Measurements from ENCODE around the gene SNRPA1. TPM values are rescaled to one million over a fixed set of nuclear protein-coding genes. Genes with fewer than 3 reads are reported as not detected.

Gene SNRPA1
- total and polyA plus RNA-seq, 3 donors from 2014 or later = 91.0 to 121 (median 91.1) TPM

DNA sequence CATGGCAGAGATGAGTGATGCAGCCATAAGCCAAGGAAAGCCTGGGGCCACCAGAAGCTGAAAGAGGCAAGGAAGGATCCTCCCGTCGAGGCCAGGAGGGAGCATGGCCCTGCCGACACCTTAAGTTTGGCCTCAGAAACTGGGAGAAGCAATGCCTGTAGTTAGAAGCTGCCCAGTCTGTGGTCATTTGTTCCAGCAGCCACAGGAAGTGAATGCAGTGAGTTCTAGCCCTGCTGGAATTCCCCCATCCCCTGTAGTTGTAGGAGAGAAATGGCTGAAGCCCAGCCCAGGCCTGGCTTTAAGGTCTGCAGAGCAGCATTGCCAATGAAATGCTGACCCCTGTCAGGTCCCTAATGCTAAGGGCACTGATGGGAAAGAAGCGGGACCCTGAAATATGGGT is 31.0 kb downstream of the SNRPA1 start:
- TF ChIP-seq, protein P1, sequence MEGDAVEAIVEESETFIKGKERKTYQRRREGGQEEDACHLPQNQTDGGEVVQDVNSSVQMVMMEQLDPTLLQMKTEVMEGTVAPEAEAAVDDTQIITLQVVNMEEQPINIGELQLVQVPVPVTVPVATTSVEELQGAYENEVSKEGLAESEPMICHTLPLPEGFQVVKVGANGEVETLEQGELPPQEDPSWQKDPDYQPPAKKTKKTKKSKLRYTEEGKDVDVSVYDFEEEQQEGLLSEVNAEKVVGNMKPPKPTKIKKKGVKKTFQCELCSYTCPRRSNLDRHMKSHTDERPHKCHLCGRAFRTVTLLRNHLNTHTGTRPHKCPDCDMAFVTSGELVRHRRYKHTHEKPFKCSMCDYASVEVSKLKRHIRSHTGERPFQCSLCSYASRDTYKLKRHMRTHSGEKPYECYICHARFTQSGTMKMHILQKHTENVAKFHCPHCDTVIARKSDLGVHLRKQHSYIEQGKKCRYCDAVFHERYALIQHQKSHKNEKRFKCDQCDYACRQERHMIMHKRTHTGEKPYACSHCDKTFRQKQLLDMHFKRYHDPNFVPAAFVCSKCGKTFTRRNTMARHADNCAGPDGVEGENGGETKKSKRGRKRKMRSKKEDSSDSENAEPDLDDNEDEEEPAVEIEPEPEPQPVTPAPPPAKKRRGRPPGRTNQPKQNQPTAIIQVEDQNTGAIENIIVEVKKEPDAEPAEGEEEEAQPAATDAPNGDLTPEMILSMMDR (IDR thresholded peaks at IDR 0.05) = no peak
- TF ChIP-seq POLR2A (IDR thresholded peaks at IDR 0.05) = no peak
- H3K4me1 ChIP-seq = no peaks in the 10 kb centered on the region
- H3K36me3 ChIP-seq (ENCODE audit: low read depth, missing control alignments) = no peaks in the 10 kb centered on the region
- 77 to 93% methylated on average over 4 of the region's 4 CpGs for WGBS, 2 donors
- H3K27ac ChIP-seq = no peak overlapping the region
- H3K9me3 ChIP-seq = no peaks in the 10 kb centered on the region
- no peaks in the 10 kb centered on the region for H3K27me3 ChIP-seq
- intact Hi-C loops (cut with DNase I; ENCODE audit: low total_unique reads) = no loop called here
- no peak overlapping the region for H3K4me3 ChIP-seq
- DNase-seq = no peak

DNA sequence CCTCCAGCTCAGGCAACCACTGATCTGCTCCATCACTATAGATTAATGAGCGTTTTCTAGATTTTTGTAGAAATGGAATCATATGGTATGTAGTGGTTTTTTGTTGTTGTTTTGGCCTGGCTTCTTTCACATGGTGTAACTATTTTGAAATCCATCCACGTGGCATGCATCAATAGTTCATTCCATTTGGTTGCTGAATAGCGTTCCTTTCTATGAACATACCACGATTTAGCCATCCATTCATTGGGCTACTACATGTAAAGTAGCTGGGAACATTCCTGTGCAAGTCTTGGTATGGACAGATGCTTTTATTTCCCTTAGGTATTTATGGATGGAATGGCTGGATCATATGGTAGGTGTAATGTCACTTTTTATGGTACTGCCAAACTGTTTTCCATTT is 32.5 kb downstream of the SNRPA1 start:
- no peak for DNase-seq
- Histone ChIP-seq H3K4me1 (peaks cover 6% of the 10 kb centered on the region), H3K36me3 (ENCODE audit: low read depth, missing control alignments) (no peaks in the 10 kb centered on the region), H3K9me3 (no peaks in the 10 kb centered on the region), H3K27ac (no peak overlapping the region), H3K4me3 (no peak overlapping the region), H3K27me3 (no peaks in the 10 kb centered on the region)
- TF ChIP-seq, protein P1 (IDR thresholded peaks at IDR 0.05) = no peak
- no peak for TF ChIP-seq POLR2A (IDR thresholded peaks at IDR 0.05)
- WGBS, 2 donors = 85 to 94% methylated on average over 4 of the region's 4 CpGs
- intact Hi-C loops (cut with DNase I; ENCODE audit: low total_unique reads) = no loop called here

DNA sequence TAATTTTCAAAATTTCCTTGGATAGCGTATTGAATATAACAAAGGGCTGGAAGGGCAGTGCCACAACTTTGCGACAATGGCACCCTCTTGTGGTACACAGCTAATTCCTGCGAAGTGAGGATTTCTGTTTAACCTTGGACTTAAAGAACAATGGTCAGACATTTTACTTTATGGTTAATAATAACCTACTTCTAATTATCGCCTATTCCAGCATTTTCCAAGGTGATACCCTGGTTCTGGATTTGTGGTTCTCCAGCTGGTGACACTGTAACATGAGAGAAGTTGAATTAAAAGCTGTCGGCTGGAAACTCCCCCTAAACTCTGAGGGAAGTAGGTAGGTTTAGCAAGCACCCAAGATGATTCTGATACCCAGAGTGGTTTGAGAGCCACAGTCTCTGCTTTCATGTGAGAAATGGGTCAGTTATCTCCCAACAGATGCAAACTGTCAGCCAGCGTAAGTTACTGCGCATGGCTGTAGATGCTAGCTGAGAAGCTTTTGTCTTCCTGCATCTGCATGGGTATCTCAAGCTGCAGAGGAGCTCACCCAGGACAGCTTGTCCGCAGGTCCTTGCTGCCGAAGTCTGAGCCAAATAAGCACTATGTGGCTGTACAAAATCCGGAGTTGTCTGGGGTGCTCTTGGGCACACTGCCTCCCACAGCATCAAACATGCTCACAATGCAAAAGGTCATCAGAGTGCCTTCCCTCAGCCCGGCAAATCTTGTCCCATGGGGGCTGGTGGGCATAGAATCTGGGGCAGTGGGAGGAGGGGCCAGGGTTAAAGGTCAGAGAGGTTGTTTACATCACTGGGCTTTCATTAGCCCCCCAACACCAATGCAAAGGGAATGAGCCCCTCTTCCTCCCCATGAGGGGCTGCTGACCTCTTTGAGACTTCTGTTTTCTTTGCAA is 36.6 kb downstream of the SNRPA1 start:
- H3K4me1 ChIP-seq = peaks cover 19% of the 10 kb centered on the region
- no peaks in the 10 kb centered on the region for H3K9me3 ChIP-seq
- no peak overlapping the region for H3K27ac ChIP-seq
- 33 to 39% methylated on average over 11 of the region's 11 CpGs for WGBS, 2 donors
- intact Hi-C loops (cut with DNase I; ENCODE audit: low total_unique reads) = loop anchor here (10.0 kb wide), 1 partner anchor 174 kb away; no protein-coding TSS in a partner anchor
- DNase-seq = peak; percentile 75
- TF ChIP-seq POLR2A (IDR thresholded peaks at IDR 0.05) = no peak
- TF ChIP-seq, protein P1 (IDR thresholded peaks at IDR 0.05) = peak; percentile 65 to 92 (median 90)
- H3K36me3 ChIP-seq (ENCODE audit: low read depth, missing control alignments) = no peaks in the 10 kb centered on the region
- H3K27me3 ChIP-seq = no peaks in the 10 kb centered on the region
- no peak overlapping the region for H3K4me3 ChIP-seq

DNA sequence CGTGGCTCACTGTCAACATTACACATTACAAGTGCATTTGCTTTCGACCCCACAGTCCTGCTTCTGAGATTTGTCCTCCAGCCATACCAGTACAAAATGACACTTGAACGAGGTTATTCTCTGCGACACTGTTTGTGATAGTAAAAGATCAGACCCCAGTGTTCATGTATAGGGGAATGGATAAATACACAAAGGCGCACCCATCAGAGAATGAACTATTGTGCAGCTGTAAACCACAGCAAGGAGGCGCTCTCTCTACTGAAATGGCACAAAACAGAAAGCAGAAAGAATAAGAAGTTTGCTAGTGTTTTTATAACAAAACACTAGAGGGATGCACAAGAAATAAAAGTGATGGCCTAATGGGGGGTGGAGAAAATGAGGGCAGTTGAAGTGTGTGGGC is 38.3 kb downstream of the SNRPA1 start:
- Histone ChIP-seq H3K4me3 (no peak overlapping the region), H3K27ac (no peak overlapping the region), H3K4me1 (peaks cover 19% of the 10 kb centered on the region), H3K9me3 (no peaks in the 10 kb centered on the region), H3K27me3 (no peaks in the 10 kb centered on the region), H3K36me3 (ENCODE audit: low read depth, missing control alignments) (no peaks in the 10 kb centered on the region)
- no peak for DNase-seq
- TF ChIP-seq POLR2A (IDR thresholded peaks at IDR 0.05) = no peak
- TF ChIP-seq, protein P1 (IDR thresholded peaks at IDR 0.05) = peak in 1 of 3 experiments; percentile 9
- intact Hi-C loops (cut with DNase I; ENCODE audit: low total_unique reads) = loop anchor here (10.0 kb wide), 1 partner anchor 172 kb away; no protein-coding TSS in a partner anchor
- 90 to 91% methylated on average over 6 of the region's 6 CpGs for WGBS, 2 donors

All from testis (tissue), 3 donors.